ENCODE measurements around the gene SDSL. TPM values are rescaled to one million over a fixed set of nuclear protein-coding genes. Genes with fewer than 3 reads are reported as not detected.

SDSL gene
- total RNA-seq, 4 donors from 2014 or later: 7.5 to 21.5 (median 11.4) TPM

DNA sequence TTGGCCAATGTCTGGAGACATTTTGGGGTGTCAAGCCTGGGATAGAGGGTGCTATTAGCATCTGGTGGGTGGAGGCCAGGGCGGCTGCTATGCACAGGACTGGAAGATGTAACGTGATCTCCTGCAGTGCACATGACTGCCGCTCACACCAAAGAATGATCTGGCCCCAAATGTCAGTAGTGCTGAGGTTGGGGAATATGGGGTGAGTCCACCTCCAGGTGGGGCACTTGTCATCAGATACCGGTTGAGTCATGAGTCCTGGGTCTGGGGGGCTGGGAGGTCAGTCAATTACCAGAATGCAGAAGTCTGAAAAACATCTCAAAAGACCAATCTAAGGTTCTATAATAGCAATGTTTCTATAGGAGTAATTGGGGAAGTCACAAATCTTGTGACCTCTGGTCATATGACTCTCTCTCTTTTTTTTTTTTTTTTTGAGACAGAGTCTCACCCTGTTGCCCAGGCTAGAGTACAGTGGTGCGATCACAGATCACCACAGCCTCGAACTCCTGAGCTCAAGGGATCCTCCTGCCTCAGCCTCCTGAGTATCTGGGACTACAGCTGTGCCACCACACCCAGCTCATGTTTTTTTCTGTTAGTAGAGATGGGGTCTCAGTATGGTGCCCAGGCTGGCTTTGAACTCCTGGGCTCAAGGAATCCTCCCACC is 6.0 kb upstream of the SDSL start:
- no peak for DNase-seq
- peaks cover 0 to 4% (median 0%) of the 10 kb centered on the region in 4 donors for H3K4me1 ChIP-seq
- H3K36me3 ChIP-seq: no peaks in the 10 kb centered on the region
- H3K4me3 ChIP-seq: no peak overlapping the region
- no peaks in the 10 kb centered on the region for H3K9me3 ChIP-seq
- no peaks in the 10 kb centered on the region for H3K27me3 ChIP-seq
- peak overlapping the region in 2 of 4 donors; percentile 12 to 19 for H3K27ac ChIP-seq
- TF ChIP-seq POLR2A (IDR thresholded peaks at IDR 0.05): no peak
- TF ChIP-seq, protein P1, sequence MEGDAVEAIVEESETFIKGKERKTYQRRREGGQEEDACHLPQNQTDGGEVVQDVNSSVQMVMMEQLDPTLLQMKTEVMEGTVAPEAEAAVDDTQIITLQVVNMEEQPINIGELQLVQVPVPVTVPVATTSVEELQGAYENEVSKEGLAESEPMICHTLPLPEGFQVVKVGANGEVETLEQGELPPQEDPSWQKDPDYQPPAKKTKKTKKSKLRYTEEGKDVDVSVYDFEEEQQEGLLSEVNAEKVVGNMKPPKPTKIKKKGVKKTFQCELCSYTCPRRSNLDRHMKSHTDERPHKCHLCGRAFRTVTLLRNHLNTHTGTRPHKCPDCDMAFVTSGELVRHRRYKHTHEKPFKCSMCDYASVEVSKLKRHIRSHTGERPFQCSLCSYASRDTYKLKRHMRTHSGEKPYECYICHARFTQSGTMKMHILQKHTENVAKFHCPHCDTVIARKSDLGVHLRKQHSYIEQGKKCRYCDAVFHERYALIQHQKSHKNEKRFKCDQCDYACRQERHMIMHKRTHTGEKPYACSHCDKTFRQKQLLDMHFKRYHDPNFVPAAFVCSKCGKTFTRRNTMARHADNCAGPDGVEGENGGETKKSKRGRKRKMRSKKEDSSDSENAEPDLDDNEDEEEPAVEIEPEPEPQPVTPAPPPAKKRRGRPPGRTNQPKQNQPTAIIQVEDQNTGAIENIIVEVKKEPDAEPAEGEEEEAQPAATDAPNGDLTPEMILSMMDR (IDR thresholded peaks at IDR 0.05): no peak

DNA sequence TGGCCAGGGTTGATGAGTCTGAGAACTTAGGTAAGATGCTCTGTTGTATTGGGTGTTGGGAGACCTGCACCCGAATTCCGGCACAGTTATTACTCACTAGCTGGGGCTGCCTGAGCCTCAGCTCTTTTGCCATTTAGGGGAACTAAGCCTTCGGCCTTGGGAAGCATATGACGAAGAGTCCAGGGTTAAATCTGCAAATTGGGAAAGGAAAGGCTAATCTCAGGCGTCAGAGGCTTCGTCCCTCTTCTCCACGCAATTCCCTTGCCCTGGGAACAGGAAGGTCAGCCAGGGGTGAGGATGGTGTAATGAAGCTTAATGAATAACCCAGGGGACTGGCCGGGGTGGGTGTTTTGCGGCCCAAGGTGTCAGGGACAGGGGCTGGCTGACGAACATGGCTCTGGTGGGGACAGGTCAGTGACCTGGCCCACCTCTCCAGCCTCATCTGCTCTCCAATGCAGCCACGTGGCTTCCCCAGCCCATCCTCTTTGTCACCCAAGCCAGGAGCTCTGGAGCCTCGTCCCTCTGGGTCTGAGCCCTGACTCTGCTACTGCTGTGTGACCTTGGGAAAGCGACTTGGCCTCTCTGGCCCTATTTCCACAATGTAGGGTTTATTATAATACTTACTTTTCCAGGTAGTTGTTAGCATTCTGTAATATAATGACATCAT is 3.8 kb upstream of the SDSL start:
- no peaks in the 10 kb centered on the region for H3K9me3 ChIP-seq
- no peak overlapping the region for H3K27ac ChIP-seq
- no peaks in the 10 kb centered on the region for H3K36me3 ChIP-seq
- TF ChIP-seq, protein P1 (IDR thresholded peaks at IDR 0.05): no peak
- TF ChIP-seq POLR2A (IDR thresholded peaks at IDR 0.05): no peak
- peaks cover 0 to 17% (median 2%) of the 10 kb centered on the region in 4 donors for H3K4me1 ChIP-seq
- no peak overlapping the region for H3K4me3 ChIP-seq
- DNase-seq: peak in 1 of 3 donors; percentile 54
- no peaks in the 10 kb centered on the region for H3K27me3 ChIP-seq

DNA sequence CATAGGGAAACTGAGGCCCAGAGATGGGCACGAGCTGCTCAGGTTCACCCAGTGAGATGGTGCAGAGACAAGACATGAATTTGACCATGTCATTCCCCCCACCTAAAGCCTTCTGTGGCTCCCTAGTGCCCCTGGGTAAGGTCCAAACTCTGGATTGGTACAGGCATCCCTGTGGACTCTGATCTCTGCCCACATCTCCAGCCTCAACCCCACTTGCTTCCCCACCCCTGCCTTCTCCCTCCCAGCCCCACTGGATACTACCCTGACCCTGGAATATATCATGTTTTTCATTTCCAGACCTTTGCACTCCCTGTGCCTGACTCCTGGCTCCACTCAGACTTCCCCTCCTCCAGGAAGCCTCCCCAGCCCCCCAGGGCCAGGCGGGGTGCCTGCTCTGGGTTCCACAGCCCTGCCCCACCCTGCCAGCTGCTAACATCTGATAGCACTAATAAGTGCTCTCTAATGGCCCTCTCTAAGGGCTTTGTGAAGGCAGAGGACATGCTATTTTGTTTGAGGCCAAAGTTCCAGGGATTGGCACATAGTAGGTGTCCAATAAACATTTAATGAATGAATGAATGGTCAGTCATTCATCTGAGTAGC is 1.1 kb upstream of the SDSL start:
- TF ChIP-seq, protein P1 (IDR thresholded peaks at IDR 0.05): no peak
- TF ChIP-seq POLR2A (IDR thresholded peaks at IDR 0.05): no peak
- no peak overlapping the region for H3K4me3 ChIP-seq
- no peaks in the 10 kb centered on the region for H3K36me3 ChIP-seq
- no peak overlapping the region for H3K27ac ChIP-seq
- DNase-seq: no peak
- H3K27me3 ChIP-seq: no peaks in the 10 kb centered on the region
- no peaks in the 10 kb centered on the region for H3K9me3 ChIP-seq
- H3K4me1 ChIP-seq: peaks cover 0 to 17% (median 2%) of the 10 kb centered on the region in 4 donors

DNA sequence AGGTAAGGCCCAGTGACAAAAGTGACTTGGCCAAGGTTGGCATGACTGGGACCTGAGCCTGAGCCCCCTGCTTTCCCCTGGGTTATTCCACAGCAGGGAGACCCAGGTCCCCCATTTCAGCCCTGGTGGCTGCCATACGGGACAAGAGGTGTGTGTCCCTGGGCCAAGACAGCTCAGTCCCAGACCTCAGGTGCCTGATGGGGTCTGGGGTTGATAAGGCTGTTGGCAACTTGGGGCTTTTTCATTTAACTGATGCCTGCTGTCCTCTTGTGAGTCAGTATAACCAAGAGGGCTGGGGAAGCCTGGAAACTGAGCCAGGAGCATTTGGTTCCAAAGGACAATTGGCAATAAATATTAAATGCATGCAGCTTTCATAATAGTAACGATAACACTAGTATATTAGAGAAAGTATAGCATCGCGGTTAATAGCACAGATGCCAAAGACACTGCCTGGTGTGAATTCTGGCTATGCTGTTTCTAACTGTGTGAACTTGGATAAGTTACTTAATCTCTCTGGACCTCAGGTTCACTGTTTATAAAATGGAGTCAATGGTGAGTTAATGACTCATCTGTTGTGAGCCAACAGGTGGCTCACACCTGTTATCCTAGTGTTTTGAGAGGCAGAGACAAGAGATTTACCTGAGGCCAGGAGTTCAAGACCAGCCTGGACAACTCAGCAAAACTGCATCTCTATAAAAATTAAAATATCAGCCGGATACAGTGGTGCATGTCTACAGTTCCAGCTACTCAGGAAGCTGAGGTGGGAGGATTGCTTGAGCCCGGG is 898 bp downstream of the SDSL start:
- TF ChIP-seq, protein P1 (IDR thresholded peaks at IDR 0.05): no peak
- TF ChIP-seq POLR2A (IDR thresholded peaks at IDR 0.05): no peak
- no peaks in the 10 kb centered on the region for H3K36me3 ChIP-seq
- no peaks in the 10 kb centered on the region for H3K27me3 ChIP-seq
- H3K4me1 ChIP-seq: peaks cover 0 to 17% (median 2%) of the 10 kb centered on the region in 4 donors
- no peak for DNase-seq
- peak overlapping the region in 3 of 4 donors; percentile 57 to 73 (median 57) for H3K27ac ChIP-seq
- peak overlapping the region in 3 of 4 donors; percentile 14 to 60 (median 59) for H3K4me3 ChIP-seq
- no peaks in the 10 kb centered on the region for H3K9me3 ChIP-seq

DNA sequence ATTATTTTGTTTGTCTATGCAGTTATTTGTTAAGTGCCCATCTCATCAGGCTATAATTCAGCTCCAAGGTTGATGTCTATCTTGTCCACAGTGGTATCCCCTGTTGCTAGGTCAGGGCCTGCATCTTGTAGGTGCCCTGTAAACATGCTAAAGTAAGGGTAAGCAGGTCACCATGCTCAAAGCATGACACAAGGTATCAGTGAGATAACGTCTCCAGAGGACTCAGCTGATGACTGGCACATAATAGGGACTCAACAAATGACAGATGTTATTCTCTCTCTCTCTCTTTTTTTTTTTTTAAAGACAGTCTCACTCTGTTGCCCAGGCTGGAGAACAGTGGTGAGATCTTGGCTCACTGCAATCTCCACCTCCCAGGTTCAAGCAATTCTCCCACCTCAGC is 2.3 kb downstream of the SDSL start:
- Histone ChIP-seq H3K4me3 (no peak overlapping the region), H3K36me3 (no peaks in the 10 kb centered on the region), H3K27ac (no peak overlapping the region), H3K27me3 (no peaks in the 10 kb centered on the region), H3K4me1 (peaks cover 0 to 17% (median 2%) of the 10 kb centered on the region in 4 donors), H3K9me3 (no peaks in the 10 kb centered on the region)
- DNase-seq: no peak
- TF ChIP-seq, protein P1 (IDR thresholded peaks at IDR 0.05): no peak

Data from Peyer's patch (tissue), 4 donors.